ENCODE data around the gene AFF2.

AFF2 gene

GRCh38 chrX:148555571-148556243 is 55.3 kb downstream of the AFF2 start:
- peaks cover 0 to 58% (median 0%) of the 10 kb centered on the region in 11 experiments; a peak in 7 of 22 replicates for H4K20me1 ChIP-seq
- H3K4me2 ChIP-seq: peak overlapping the region in 1 of 11 experiments; percentile 12; a peak in 1 of 22 replicates
- no peak overlapping the region for H3K9ac ChIP-seq
- H3K36me3 ChIP-seq: peaks cover 0 to 79% (median 30%) of the 10 kb centered on the region in 11 experiments; a peak in 15 of 22 replicates
- no peak overlapping the region for H3K4me3 ChIP-seq
- peaks cover 5 to 92% (median 65%) of the 10 kb centered on the region in 11 experiments; a peak in 20 of 22 replicates for H3K9me3 ChIP-seq (replicated peaks in 1 of 11)
- H3K27ac ChIP-seq: no peak overlapping the region
- H3K4me1 ChIP-seq: peaks cover 0 to 17% (median 10%) of the 10 kb centered on the region in 10 experiments; a peak in 8 of 20 replicates
- H3K27me3 ChIP-seq: no peaks in the 10 kb centered on the region
- no peak for TF ChIP-seq Cebpa-rat (IDR thresholded peaks at IDR 0.05)

GRCh38 chrX:148556498-148556897 is 56.1 kb downstream of the AFF2 start:
- H3K36me3 ChIP-seq: peaks cover 0 to 76% (median 30%) of the 10 kb centered on the region in 11 experiments; a peak in 15 of 22 replicates
- H3K9ac ChIP-seq: no peak overlapping the region
- H3K27me3 ChIP-seq: no peaks in the 10 kb centered on the region
- H3K4me3 ChIP-seq: no peak overlapping the region
- no peak overlapping the region for H3K4me2 ChIP-seq
- peaks cover 0 to 55% (median 0%) of the 10 kb centered on the region in 11 experiments; a peak in 7 of 22 replicates for H4K20me1 ChIP-seq
- H3K27ac ChIP-seq: no peak overlapping the region
- TF ChIP-seq Cebpa-rat (IDR thresholded peaks at IDR 0.05): no peak
- H3K9me3 ChIP-seq (replicated peaks in 1 of 11): peaks cover 7 to 98% (median 72%) of the 10 kb centered on the region in 11 experiments; a peak in 20 of 22 replicates
- peaks cover 0 to 10% (median 6%) of the 10 kb centered on the region in 10 experiments; a peak in 7 of 20 replicates for H3K4me1 ChIP-seq

DNA sequence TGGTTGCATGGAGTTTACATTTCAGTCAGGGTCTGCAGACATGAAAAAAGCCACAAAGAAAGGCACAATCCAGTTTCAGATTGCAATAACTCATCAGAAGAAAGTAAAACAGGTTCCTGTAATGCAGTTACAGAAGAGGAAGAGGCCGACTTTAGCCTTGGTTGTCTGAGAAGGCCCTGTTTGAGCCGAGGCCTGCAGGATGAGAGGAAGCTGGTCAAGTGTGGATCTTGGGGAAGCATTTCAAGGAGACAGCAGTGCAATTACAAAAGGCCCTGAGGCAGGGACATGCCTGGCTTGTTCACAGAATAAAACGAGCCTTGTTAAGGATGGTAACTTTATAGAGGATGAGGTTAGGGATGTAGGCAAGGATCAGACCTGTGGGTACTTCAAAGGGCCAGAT is 62.4 kb downstream of the AFF2 start:
- Histone ChIP-seq H3K4me2 (peak overlapping the region in 9 of 11 experiments; percentile 5 to 45 (median 12); a peak in 11 of 22 replicates), H3K27me3 (no peaks in the 10 kb centered on the region), H3K36me3 (peaks cover 0 to 49% (median 15%) of the 10 kb centered on the region in 11 experiments; a peak in 13 of 22 replicates), H3K9ac (no peak overlapping the region), H4K20me1 (peaks cover 0 to 56% (median 0%) of the 10 kb centered on the region in 11 experiments; a peak in 6 of 22 replicates), H3K27ac (peak overlapping the region in 2 of 11 experiments; percentile 8 to 23; a peak in 2 of 22 replicates), H3K4me3 (no peak overlapping the region), H3K9me3 (replicated peaks in 1 of 11) (peaks cover 8 to 58% (median 33%) of the 10 kb centered on the region in 11 experiments; a peak in 20 of 22 replicates), H3K4me1 (peaks cover 20 to 34% (median 24%) of the 10 kb centered on the region in 10 experiments)
- TF ChIP-seq Cebpa-rat (IDR thresholded peaks at IDR 0.05): no peak

DNA sequence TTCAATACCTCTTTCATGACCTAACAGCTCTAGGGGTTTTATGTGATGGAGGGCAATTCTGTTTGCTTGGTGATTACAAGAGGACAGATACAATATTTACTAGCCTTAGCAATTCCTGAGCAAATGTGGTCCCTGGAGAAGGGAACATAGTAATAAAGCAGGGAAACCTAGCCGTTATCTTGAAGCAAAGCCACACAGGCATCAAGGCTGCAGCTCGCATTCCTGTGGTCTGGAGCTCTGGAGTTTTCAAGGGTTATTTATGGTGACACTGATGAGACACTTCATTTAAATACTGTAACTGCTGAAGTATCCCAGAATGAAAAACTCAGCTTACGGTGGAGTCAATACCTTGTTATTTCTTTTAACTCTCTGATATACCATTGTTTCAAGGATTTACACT is 66.8 kb downstream of the AFF2 start:
- Histone ChIP-seq H3K36me3 (peaks cover 0 to 49% (median 11%) of the 10 kb centered on the region in 11 experiments; a peak in 10 of 22 replicates), H3K4me2 (peak overlapping the region in 9 of 11 experiments; percentile 1 to 43 (median 20); a peak in 11 of 22 replicates), H3K27me3 (no peaks in the 10 kb centered on the region), H3K4me1 (peaks cover 19 to 48% (median 38%) of the 10 kb centered on the region in 10 experiments), H4K20me1 (peaks cover 0 to 41% (median 0%) of the 10 kb centered on the region in 11 experiments; a peak in 5 of 22 replicates), H3K9ac (no peak overlapping the region), H3K4me3 (no peak overlapping the region), H3K9me3 (replicated peaks in 1 of 11) (peaks cover 4 to 44% (median 31%) of the 10 kb centered on the region in 11 experiments; a peak in 19 of 22 replicates), H3K27ac (0 out of 22 replicates have a peak overlapping the region, but pooled peaks of 1 of the 11 experiments have one; percentile 10)
- TF ChIP-seq Cebpa-rat (IDR thresholded peaks at IDR 0.05): no peak

- H3K4me1 ChIP-seq: peaks cover 19 to 48% (median 38%) of the 10 kb centered on the region in 10 experiments
- TF ChIP-seq Cebpa-rat (IDR thresholded peaks at IDR 0.05): no peak
- H3K27me3 ChIP-seq: no peaks in the 10 kb centered on the region
- H3K4me3 ChIP-seq: no peak overlapping the region
- peak overlapping the region in 5 of 11 experiments; percentile 17 to 43 (median 32); a peak in 5 of 22 replicates for H3K4me2 ChIP-seq
- H3K9me3 ChIP-seq (replicated peaks in 1 of 11): peaks cover 4 to 43% (median 31%) of the 10 kb centered on the region in 11 experiments; a peak in 19 of 22 replicates
- H4K20me1 ChIP-seq: peaks cover 0 to 36% (median 0%) of the 10 kb centered on the region in 11 experiments; a peak in 5 of 22 replicates
- H3K9ac ChIP-seq: no peak overlapping the region
- peak overlapping the region in 2 of 11 experiments; percentile 10 to 43; a peak in 5 of 22 replicates for H3K27ac ChIP-seq
- peaks cover 0 to 50% (median 11%) of the 10 kb centered on the region in 11 experiments; a peak in 10 of 22 replicates for H3K36me3 ChIP-seq
Observed at GRCh38 chrX:148567779-148568178, 67.4 kb downstream of the AFF2 start.

GRCh38 chrX:148568763-148569162 is 68.3 kb downstream of the AFF2 start:
- Histone ChIP-seq H4K20me1 (peaks cover 0 to 26% (median 0%) of the 10 kb centered on the region in 11 experiments; a peak in 4 of 22 replicates), H3K4me2 (peak overlapping the region in 2 of 11 experiments; percentile 7 to 8; a peak in 1 of 22 replicates), H3K9ac (no peak overlapping the region), H3K4me1 (peaks cover 22 to 52% (median 42%) of the 10 kb centered on the region in 10 experiments), H3K27ac (no peak overlapping the region), H3K9me3 (replicated peaks in 1 of 11) (peaks cover 4 to 51% (median 30%) of the 10 kb centered on the region in 11 experiments; a peak in 19 of 22 replicates), H3K36me3 (peaks cover 0 to 50% (median 11%) of the 10 kb centered on the region in 11 experiments; a peak in 10 of 22 replicates), H3K27me3 (no peaks in the 10 kb centered on the region), H3K4me3 (no peak overlapping the region)
- TF ChIP-seq Cebpa-rat (IDR thresholded peaks at IDR 0.05): peak in 3 of 11 experiments; percentile 21 to 62 (median 26); a peak in 1 of 22 replicates

DNA sequence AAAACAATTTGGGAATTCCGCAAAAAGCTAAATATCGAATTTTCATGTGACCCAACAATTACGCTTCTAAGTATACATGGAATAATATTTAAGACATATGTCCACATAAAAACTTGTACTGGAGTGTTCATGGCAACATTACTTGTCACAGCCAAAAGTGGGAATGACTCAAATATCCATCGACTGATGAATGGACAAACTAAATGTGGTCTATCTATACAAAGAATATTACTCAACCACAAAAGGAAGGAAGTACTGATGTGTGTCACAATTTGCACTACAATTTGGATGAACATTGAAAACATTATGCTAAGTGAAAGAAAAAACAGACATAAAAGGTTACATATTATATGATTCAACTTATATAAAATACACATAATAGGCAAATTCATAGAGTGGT is 71.9 kb downstream of the AFF2 start:
- H3K4me1 ChIP-seq: peaks cover 36 to 71% (median 61%) of the 10 kb centered on the region in 10 experiments
- no peaks in the 10 kb centered on the region for H3K27me3 ChIP-seq
- peak overlapping the region in 10 of 11 experiments; percentile 44 to 76 (median 72); a peak in 20 of 22 replicates for H3K27ac ChIP-seq
- H3K4me3 ChIP-seq: peak overlapping the region in 2 of 10 experiments; percentile 21 to 31; a peak in 4 of 20 replicates
- H3K9me3 ChIP-seq (replicated peaks in 1 of 11): peaks cover 4 to 47% (median 26%) of the 10 kb centered on the region in 11 experiments; a peak in 19 of 22 replicates
- H3K36me3 ChIP-seq: peaks cover 0 to 34% (median 11%) of the 10 kb centered on the region in 11 experiments; a peak in 9 of 22 replicates
- H3K9ac ChIP-seq: peak overlapping the region in 2 of 11 experiments; percentile 24 to 28; a peak in 2 of 22 replicates
- H4K20me1 ChIP-seq: peaks cover 0 to 35% (median 0%) of the 10 kb centered on the region in 11 experiments; a peak in 4 of 22 replicates
- H3K4me2 ChIP-seq: peak overlapping the region; percentile 40 to 69 (median 62); a peak in 20 of 22 replicates
- TF ChIP-seq Cebpa-rat (IDR thresholded peaks at IDR 0.05): peak in 1 of 11 experiments; percentile 35; a peak in 2 of 22 replicates

- peak overlapping the region in 6 of 11 experiments; percentile 20 to 47 (median 36); a peak in 9 of 22 replicates for H3K9ac ChIP-seq
- H3K4me3 ChIP-seq: no peak overlapping the region; a peak in 1 of 20 replicates
- peaks cover 0 to 39% (median 0%) of the 10 kb centered on the region in 11 experiments; a peak in 6 of 22 replicates for H4K20me1 ChIP-seq
- peak overlapping the region in 10 of 11 experiments; percentile 44 to 76 (median 72); a peak in 20 of 22 replicates for H3K27ac ChIP-seq
- TF ChIP-seq Cebpa-rat (IDR thresholded peaks at IDR 0.05): no peak
- H3K9me3 ChIP-seq (replicated peaks in 1 of 11): peaks cover 4 to 42% (median 24%) of the 10 kb centered on the region in 11 experiments; a peak in 19 of 22 replicates
- no peaks in the 10 kb centered on the region for H3K27me3 ChIP-seq
- H3K4me2 ChIP-seq: peak overlapping the region; percentile 49 to 69 (median 62); a peak in 21 of 22 replicates
- peaks cover 42 to 73% (median 63%) of the 10 kb centered on the region in 10 experiments for H3K4me1 ChIP-seq
- H3K36me3 ChIP-seq: peaks cover 0 to 30% (median 11%) of the 10 kb centered on the region in 11 experiments; a peak in 9 of 22 replicates
Observed at GRCh38 chrX:148573119-148573518, 72.7 kb downstream of the AFF2 start.
